A549 (cell line): ENCODE data around the gene ACYP2. TPM values are rescaled to one million over a fixed set of nuclear protein-coding genes. Genes with fewer than 3 reads are reported as not detected.
A peak's percentile ranks its signal among the peaks of the same experiment; 100 is the strongest.

Source experiments
- ATAC-seq, 2 experiments: fragments of 200-7000 bp in 1 of 2; fragments of >200 bp in 1 of 2; cut with Nextera tagmentation in 1 of 2; cut with Tn5 transposase in 1 of 2; 3 replicates each; pipeline versions ENCODE4 v1.8.0 to v1.9.1; 2018 to 2020; ENCODE audit warnings: mild to moderate bottlenecking in 1 of 2, moderate library complexity in 1 of 2
- CTCF ChIA-PET: fragments of 300-600 bp; sonication (Branson Sonifier 250); formaldehyde crosslinking; extraction: SDS; loops from one replicate; lab custom pipeline; 2021; ENCODE audit warnings: antibody characterized with exemption, inconsistent platforms; lab: Yijun Ruan, JAX
- POLR2A ChIA-PET: fragments of 350-600 bp; formaldehyde crosslinking; extraction: SDS; loops from one replicate; lab custom pipeline; 2021; ENCODE audit warnings: antibody characterized with exemption, inconsistent platforms; lab: Yijun Ruan, JAX
- DNase-seq, 2 experiments: peaks; one replicate each; pipeline versions ENCODE4 v3.0.0 to v3.0.0-alpha.2; 2011 to 2016; ENCODE audit warnings: low read depth in 1 of 2, low spot score in 1 of 2
- FAIRE-seq: peaks from 2 replicates; lab custom pipeline; 2011; peaks lifted over from hg19 to GRCh38; lab: Jason Lieb, UNC
- H3K27ac ChIP-seq, 2 experiments: fragments of >200 bp; sonication (Bioruptor Twin); formaldehyde crosslinking; 3 replicates each; pipeline ENCODE4 v1.5.1; 2016 to 2017
- H3K4me1 ChIP-seq: fragments of >200 bp; sonication (Bioruptor Twin); formaldehyde crosslinking; 3 replicates; pipeline ENCODE4 v1.6.1; 2016
- H3K4me2 ChIP-seq: fragments of >200 bp; sonication (Bioruptor Twin); formaldehyde crosslinking; 3 replicates; pipeline ENCODE4 v1.6.1; 2016
- H3K4me3 ChIP-seq: fragments of >200 bp; sonication (Bioruptor Twin); formaldehyde crosslinking; 3 replicates; pipeline ENCODE4 v1.5.1; 2016
- H3K9me3 ChIP-seq: fragments of >200 bp; sonication (Bioruptor Twin); formaldehyde crosslinking; 3 replicates; pipeline ENCODE4 v1.6.1; 2016
- ATOH8 ChIP-seq: fragments of 250-450 bp; sonication (Bioruptor Pico); IDR thresholded peaks from 2 replicates; pipeline ENCODE4 v1.5.0; 2020; ENCODE audit warnings: low read depth, mild to moderate bottlenecking, moderate library complexity
- BCL3 ChIP-seq: fragments of >200 bp; sonication (Bioruptor Twin); formaldehyde crosslinking; IDR thresholded peaks from 3 replicates; pipeline ENCODE4 v1.6.1; 2016
- BHLHE40 ChIP-seq: IDR thresholded peaks from 2 replicates; pipeline ENCODE4 v1.6.1; 2012; ENCODE audit warnings: low read depth, low read length, inconsistent platforms
- CBX2 ChIP-seq: fragments of 200-600 bp; sonication (generic); IDR thresholded peaks from 2 replicates; pipeline ENCODE4 v1.6.1; 2016; ENCODE audit warnings: low read depth, mild to moderate bottlenecking, borderline replicate concordance
- CBX8 ChIP-seq: fragments of 200-600 bp; sonication (generic); IDR thresholded peaks from 2 replicates; pipeline ENCODE4 v1.6.1; 2016
- EHMT2 ChIP-seq: fragments of 200-600 bp; sonication (generic); IDR thresholded peaks from 2 replicates; pipeline ENCODE4 v1.6.1; 2016; ENCODE audit warnings: antibody characterized with exemption, low read depth, mild to moderate bottlenecking, moderate library complexity
- EP300 ChIP-seq, 2 experiments: fragments of >200 bp; sonication (Bioruptor Twin); formaldehyde crosslinking; IDR thresholded peaks; 2 replicates in 1 of 2; 3 replicates in 1 of 2; pipeline ENCODE4 v1.6.1; 2016 to 2017
- FOXS1 ChIP-seq: fragments of 250-450 bp; sonication (Bioruptor Pico); IDR thresholded peaks from 2 replicates; pipeline ENCODE4 v1.5.0; 2020; ENCODE audit warnings: mild to moderate bottlenecking, moderate library complexity
- HES2 ChIP-seq: fragments of >200 bp; sonication (Bioruptor Twin); formaldehyde crosslinking; IDR thresholded peaks from 2 replicates; pipeline ENCODE4 v1.6.1; 2016
- HMGXB4 ChIP-seq: fragments of 250-450 bp; sonication (Bioruptor Pico); IDR thresholded peaks from 2 replicates; pipeline ENCODE4 v1.5.0; 2021; ENCODE audit warnings: mild to moderate bottlenecking, moderate library complexity, borderline replicate concordance
- HOXA7 ChIP-seq: fragments of 250-450 bp; sonication (Bioruptor Pico); IDR thresholded peaks from 2 replicates; pipeline ENCODE4 v1.5.0; 2020; ENCODE audit warnings: mild to moderate bottlenecking, moderate library complexity
- HOXB5 ChIP-seq: fragments of 250-450 bp; sonication (Bioruptor Pico); IDR thresholded peaks from 2 replicates; pipeline ENCODE4 v1.5.0; 2020; ENCODE audit warnings: mild to moderate bottlenecking, moderate library complexity
- JUN ChIP-seq, 2 experiments: fragments of >200 bp; sonication (Bioruptor Twin); formaldehyde crosslinking; IDR thresholded peaks; 2 replicates in 1 of 2; 3 replicates in 1 of 2; pipeline ENCODE4 v1.6.1; 2016 to 2017
- KDM1A ChIP-seq: fragments of 200-600 bp; sonication (generic); IDR thresholded peaks from 2 replicates; pipeline ENCODE4 v1.6.1; 2016; ENCODE audit warnings: low read depth, mild to moderate bottlenecking
- MAFK ChIP-seq: fragments of 450-650 bp; IDR thresholded peaks from 2 replicates; pipeline ENCODE4 v1.6.1; 2014; ENCODE audit not compliant: partially characterized antibody
- MAX ChIP-seq: IDR thresholded peaks from 2 replicates; pipeline ENCODE4 v1.6.1; 2012
- MAZ ChIP-seq: fragments of 150-350 bp; IDR thresholded peaks from 2 replicates; pipeline ENCODE4 v1.6.1; 2014; ENCODE audit warnings: antibody characterized with exemption, low read depth, low read length, borderline replicate concordance
- MYC ChIP-seq: IDR thresholded peaks from 2 replicates; pipeline ENCODE4 v1.6.1; 2012; ENCODE audit warnings: mild to moderate bottlenecking, inconsistent platforms, low read length, improper control_type of control experiment, borderline replicate concordance
- NFE2L2 ChIP-seq: fragments of 150-350 bp; conservative IDR thresholded peaks from 2 replicates; pipeline ENCODE4 v1.6.1; 2014; ENCODE audit warnings: low read length
- NPAS2 ChIP-seq: fragments of 250-450 bp; sonication (Bioruptor Pico); IDR thresholded peaks from 2 replicates; pipeline ENCODE4 v1.8.0; 2022; ENCODE audit warnings: mild to moderate bottlenecking, moderate library complexity, borderline replicate concordance
- REST ChIP-seq: fragments of 200-600 bp; sonication (generic); IDR thresholded peaks from 2 replicates; pipeline ENCODE4 v1.6.1; 2016; ENCODE audit warnings: antibody characterized with exemption, mild to moderate bottlenecking, moderate library complexity
- RFX5 ChIP-seq: fragments of 450-650 bp; IDR thresholded peaks from 2 replicates; pipeline ENCODE4 v1.7.1; 2014; ENCODE audit warnings: antibody characterized with exemption, mild to moderate bottlenecking, moderate library complexity
- RNF2 ChIP-seq: fragments of 200-600 bp; sonication (generic); IDR thresholded peaks from 2 replicates; pipeline ENCODE4 v1.6.1; 2016; ENCODE audit warnings: low read depth, mild to moderate bottlenecking, antibody characterized with exemption, moderate library complexity, borderline replicate concordance
- SMC3 ChIP-seq: fragments of >200 bp; sonication (Bioruptor Twin); formaldehyde crosslinking; IDR thresholded peaks from 3 replicates; pipeline ENCODE4 v1.6.1; 2018; ENCODE audit warnings: inconsistent platforms
- USF2 ChIP-seq: fragments of 450-650 bp; IDR thresholded peaks from 2 replicates; pipeline ENCODE4 v1.6.1; 2014; ENCODE audit warnings: antibody characterized with exemption
- ZSCAN20 ChIP-seq: fragments of 250-450 bp; sonication (Bioruptor Pico); IDR thresholded peaks from 2 replicates; pipeline ENCODE4 v1.8.0; 2022; ENCODE audit warnings: mild to moderate bottlenecking, moderate library complexity
- WGBS: methylation state at CpG from one replicate; pipeline ENCODE4 v1.1.6; 2017; ENCODE audit errors: missing lambda C conversion rate; 5-methylcytosine and 5-hydroxymethylcytosine counted together
- polyA plus RNA-seq, 4 experiments: library from polyadenylated mRNA; depleted of rRNA in 3 of 4; stranded (reverse); fragments of >200 nt; fragmentation: RNase III in 1 of 4; extraction: RNeasy Plus Mini Kit Qiagen cat#74134 plus additional on column Dnase treatment in 1 of 4; gene quantifications; 2 replicates in 3 of 4; 3 replicates in 1 of 4; pipeline ENCODE4 v1.2.3, GENCODE V29; 2011 to 2017

Gene ACYP2
- polyA plus RNA-seq, 2 of the 4 experiments (the other 2 are of a cell fraction) = 10.0 to 11.4 TPM

- ChIA-PET POLR2A (interaction anchor here (0.7 kb wide), 1 partner anchor 20 kb away, joined by 9 read pairs; no protein-coding TSS in a partner anchor), CTCF (interaction anchor here (0.6 kb wide), 1 partner anchor 262 kb away, joined by 3 read pairs; no protein-coding TSS in a partner anchor)
- DNase-seq (no peak), ATAC-seq (no peak), FAIRE-seq (peak; percentile 79)
- TF ChIP-seq MAZ (no peak), JUN (IDR thresholded peaks at IDR 0.05) (no peak), KDM1A (no peak), EP300 (IDR thresholded peaks at IDR 0.05) (no peak), CBX8 (no peak), ATOH8 (no peak), BCL3 (no peak), HMGXB4 (CRISPR knock-in tag) (no peak), MAX (no peak), MAFK (no peak), RFX5 (no peak), CBX2 (no peak), BHLHE40 (no peak), ZSCAN20 (CRISPR knock-in tag) (no peak), NPAS2 (CRISPR knock-in tag) (no peak), RNF2 (no peak), HOXB5 (CRISPR knock-in tag) (no peak), USF2 (no peak)
- Histone ChIP-seq H3K27ac (no peak overlapping the region), H3K4me3 (no peak overlapping the region), H3K9me3 (no peaks in the 10 kb centered on the region), H3K4me2 (no peak overlapping the region), H3K4me1 (no peaks in the 10 kb centered on the region)
- 42% methylated on average over 2 of the region's 2 CpGs for WGBS
These were observed 28.4 kb downstream of the ACYP2 start for GRCh38 chr2:54143780-54144179.

GRCh38 chr2:54148391-54148790 lies 33.0 kb downstream of the ACYP2 start:
- ChIA-PET POLR2A (no interaction called here), CTCF (interaction anchor here (0.9 kb wide), 1 partner anchor 21 kb away, joined by 3 read pairs; no protein-coding TSS in a partner anchor)
- H3K9me3 ChIP-seq = peaks cover 6% of the 10 kb centered on the region; the same call in 2 of the 3 replicates
- H3K4me3 ChIP-seq = no peak overlapping the region
- FAIRE-seq = no peak
- no peaks in the 10 kb centered on the region for H3K4me1 ChIP-seq
- ATAC-seq = no peak
- H3K4me2 ChIP-seq = no peak overlapping the region
- 31% methylated on average over 2 of the region's 2 CpGs for WGBS
- H3K27ac ChIP-seq = no peak overlapping the region
- no peak for DNase-seq
- TF ChIP-seq RNF2 (no peak), MYC (no peak), HOXA7 (CRISPR knock-in tag) (no peak), HMGXB4 (CRISPR knock-in tag) (no peak), MAFK (no peak), REST (no peak), SMC3 (no peak), FOXS1 (CRISPR knock-in tag) (no peak), KDM1A (no peak), ZSCAN20 (CRISPR knock-in tag) (no peak), HES2 (no peak), NFE2L2 (no peak), EHMT2 (no peak)
